ENCODE results near the gene APLF.

Gene APLF

DNA sequence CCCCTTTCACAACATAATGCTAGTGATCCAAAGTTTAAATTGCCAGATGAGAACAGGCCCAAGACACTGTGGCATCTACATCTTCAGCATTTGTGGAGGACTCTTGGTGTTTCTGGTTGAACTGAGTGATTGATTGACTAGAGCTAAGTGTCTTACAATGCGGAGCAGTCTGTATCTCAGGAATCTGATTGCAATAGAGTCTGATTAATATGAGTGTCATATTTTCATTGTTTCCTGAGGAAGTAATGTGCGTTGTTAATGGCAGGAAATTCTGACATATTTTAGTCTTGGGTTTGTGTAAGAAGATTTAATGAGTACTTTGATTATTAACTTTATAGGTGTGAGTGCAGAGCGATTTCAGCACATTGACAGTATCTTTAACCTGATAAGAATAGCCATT lies 94.0 kb downstream of the APLF start:
- no peak overlapping the region for H3K4me3 ChIP-seq (ENCODE audit: low read depth, low read length)
- H2BK12ac ChIP-seq (ENCODE audit: low read length): no peak overlapping the region
- H3K9ac ChIP-seq (ENCODE audit: low read length): no peak overlapping the region
- no peaks in the 10 kb centered on the region for H3K9me3 ChIP-seq (ENCODE audit: insufficient read depth, low read depth, low read length)
- H3K4me2 ChIP-seq (ENCODE audit: low read length): no peak overlapping the region
- no peak overlapping the region for H3K4ac ChIP-seq (ENCODE audit: low read depth, low read length)
- H3K18ac ChIP-seq (ENCODE audit: low read length): no peak overlapping the region
- no peaks in the 10 kb centered on the region for H3K36me3 ChIP-seq (ENCODE audit: control insufficient read depth in 1 of 2, insufficient read depth in 2 of 2, low read length in 2 of 2)
- H3K27me3 ChIP-seq (ENCODE audit: insufficient read depth, low read length): no peaks in the 10 kb centered on the region
- H4K91ac ChIP-seq (ENCODE audit: low read depth, low read length): no peak overlapping the region
- DNase-seq: no peak
- no peak overlapping the region for H2BK5ac ChIP-seq (ENCODE audit: low read depth, low read length, poor library complexity)
- H3K79me1 ChIP-seq (ENCODE audit: low read length): no peaks in the 10 kb centered on the region
- no peak overlapping the region for H3K14ac ChIP-seq (ENCODE audit: low read length)
- H4K8ac ChIP-seq (ENCODE audit: low read depth, low read length): no peak overlapping the region
- H3K79me2 ChIP-seq (ENCODE audit: control insufficient read depth, insufficient read depth, low read length, poor library complexity): no peaks in the 10 kb centered on the region
- no peak overlapping the region for H2AFZ ChIP-seq (ENCODE audit: insufficient read depth, low read length, poor library complexity)
- WGBS (ENCODE audit: extremely low coverage, insufficient coverage, insufficient read length): no CpG with 5 or more reads among the region's 3 CpGs
- H3K4me1 ChIP-seq (ENCODE audit: control insufficient read depth in 1 of 2, insufficient read depth in 2 of 2, low read length in 2 of 2): no peaks in the 10 kb centered on the region
- H2AK5ac ChIP-seq (ENCODE audit: low read length): no peak overlapping the region
- no peak overlapping the region for H3K23ac ChIP-seq (ENCODE audit: low read length)
- no peak overlapping the region for H2BK120ac ChIP-seq (ENCODE audit: insufficient read depth, low read length, poor library complexity)
- H3K27ac ChIP-seq (ENCODE audit: low read depth, low read length): no peak overlapping the region
- H4K12ac ChIP-seq (ENCODE audit: low read depth, low read length): no peak overlapping the region

DNA sequence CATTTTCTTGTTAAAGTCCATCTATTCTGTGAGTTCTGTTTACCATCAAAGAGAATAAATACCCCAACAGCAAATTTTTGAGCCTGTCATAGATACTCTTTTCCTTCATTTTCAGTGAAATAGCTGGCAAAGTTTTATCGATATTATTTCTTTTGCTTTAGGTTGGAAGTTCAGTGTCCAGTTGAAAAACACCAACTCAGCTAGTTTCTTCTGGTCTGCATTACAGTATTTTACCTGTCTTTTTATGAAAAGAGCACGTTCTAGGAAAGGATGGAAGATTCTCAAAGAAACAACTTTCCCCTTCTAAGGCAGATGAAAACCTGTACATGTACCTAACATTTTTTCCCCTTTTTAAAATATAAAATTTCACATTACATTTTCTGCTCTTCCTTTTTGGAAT lies 95.5 kb downstream of the APLF start:
- Histone ChIP-seq H3K9ac (ENCODE audit: low read length) (no peak overlapping the region), H2BK12ac (ENCODE audit: low read length) (no peak overlapping the region), H2AFZ (ENCODE audit: insufficient read depth, low read length, poor library complexity) (no peak overlapping the region), H3K27ac (ENCODE audit: low read depth, low read length) (no peak overlapping the region), H2BK120ac (ENCODE audit: insufficient read depth, low read length, poor library complexity) (no peak overlapping the region), H3K23ac (ENCODE audit: low read length) (no peak overlapping the region), H4K8ac (ENCODE audit: low read depth, low read length) (no peak overlapping the region), H3K79me2 (ENCODE audit: control insufficient read depth, insufficient read depth, low read length, poor library complexity) (no peaks in the 10 kb centered on the region), H3K27me3 (ENCODE audit: insufficient read depth, low read length) (no peaks in the 10 kb centered on the region), H2BK5ac (ENCODE audit: low read depth, low read length, poor library complexity) (no peak overlapping the region), H3K4ac (ENCODE audit: low read depth, low read length) (no peak overlapping the region), H3K18ac (ENCODE audit: low read length) (no peak overlapping the region), H3K4me1 (ENCODE audit: control insufficient read depth in 1 of 2, insufficient read depth in 2 of 2, low read length in 2 of 2) (no peaks in the 10 kb centered on the region), H3K14ac (ENCODE audit: low read length) (no peak overlapping the region), H4K12ac (ENCODE audit: low read depth, low read length) (no peak overlapping the region), H3K4me2 (ENCODE audit: low read length) (no peak overlapping the region), H3K4me3 (ENCODE audit: low read depth, low read length) (no peak overlapping the region), H3K79me1 (ENCODE audit: low read length) (no peaks in the 10 kb centered on the region), H4K91ac (ENCODE audit: low read depth, low read length) (no peak overlapping the region), H2AK5ac (ENCODE audit: low read length) (no peak overlapping the region), H3K9me3 (ENCODE audit: insufficient read depth, low read depth, low read length) (no peaks in the 10 kb centered on the region), H3K36me3 (ENCODE audit: control insufficient read depth in 1 of 2, insufficient read depth in 2 of 2, low read length in 2 of 2) (no peaks in the 10 kb centered on the region)
- WGBS (ENCODE audit: extremely low coverage, insufficient coverage, insufficient read length): no CpG with 5 or more reads among the region's 2 CpGs
- DNase-seq: no peak

GRCh38 chr2:68564426-68564825 lies 97.0 kb downstream of the APLF start:
- no peaks in the 10 kb centered on the region for H3K79me1 ChIP-seq (ENCODE audit: low read length)
- H2BK12ac ChIP-seq (ENCODE audit: low read length): no peak overlapping the region
- no peak overlapping the region for H2BK5ac ChIP-seq (ENCODE audit: low read depth, low read length, poor library complexity)
- H3K4me2 ChIP-seq (ENCODE audit: low read length): no peak overlapping the region
- no peak overlapping the region for H3K18ac ChIP-seq (ENCODE audit: low read length)
- no CpG with 5 or more reads among the region's 2 CpGs for WGBS (ENCODE audit: extremely low coverage, insufficient coverage, insufficient read length)
- H3K27me3 ChIP-seq (ENCODE audit: insufficient read depth, low read length): no peaks in the 10 kb centered on the region
- no peak overlapping the region for H2AK5ac ChIP-seq (ENCODE audit: low read length)
- H3K36me3 ChIP-seq (ENCODE audit: control insufficient read depth in 1 of 2, insufficient read depth in 2 of 2, low read length in 2 of 2): no peaks in the 10 kb centered on the region
- H3K9me3 ChIP-seq (ENCODE audit: insufficient read depth, low read depth, low read length): no peaks in the 10 kb centered on the region
- no peak overlapping the region for H2AFZ ChIP-seq (ENCODE audit: insufficient read depth, low read length, poor library complexity)
- H4K8ac ChIP-seq (ENCODE audit: low read depth, low read length): no peak overlapping the region
- no peak overlapping the region for H3K4ac ChIP-seq (ENCODE audit: low read depth, low read length)
- no peak for DNase-seq
- H3K4me1 ChIP-seq (ENCODE audit: control insufficient read depth in 1 of 2, insufficient read depth in 2 of 2, low read length in 2 of 2): no peaks in the 10 kb centered on the region
- no peak overlapping the region for H3K23ac ChIP-seq (ENCODE audit: low read length)
- no peak overlapping the region for H3K4me3 ChIP-seq (ENCODE audit: low read depth, low read length)
- no peak overlapping the region for H2BK120ac ChIP-seq (ENCODE audit: insufficient read depth, low read length, poor library complexity)
- no peak overlapping the region for H3K9ac ChIP-seq (ENCODE audit: low read length)
- H3K79me2 ChIP-seq (ENCODE audit: control insufficient read depth, insufficient read depth, low read length, poor library complexity): no peaks in the 10 kb centered on the region
- no peak overlapping the region for H4K12ac ChIP-seq (ENCODE audit: low read depth, low read length)
- H3K27ac ChIP-seq (ENCODE audit: low read depth, low read length): no peak overlapping the region
- H3K14ac ChIP-seq (ENCODE audit: low read length): no peak overlapping the region
- H4K91ac ChIP-seq (ENCODE audit: low read depth, low read length): no peak overlapping the region

DNA sequence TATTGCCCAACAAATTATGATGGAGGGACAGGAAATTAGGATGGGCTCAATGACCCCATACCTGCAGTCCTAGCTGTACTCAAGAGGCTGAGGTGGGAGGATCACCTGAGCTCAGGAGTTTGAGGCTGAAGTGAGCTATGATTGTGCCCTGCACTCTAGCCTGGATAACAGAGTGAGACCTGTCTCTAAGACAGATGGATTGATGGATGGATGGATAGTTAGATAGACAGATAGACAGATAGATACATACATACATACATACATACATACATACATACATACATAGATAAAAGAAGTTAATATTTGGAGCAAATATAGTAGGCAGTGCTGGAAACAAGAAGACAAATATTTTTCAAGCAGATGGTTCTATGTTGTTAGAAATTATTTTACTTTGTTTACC lies 97.9 kb downstream of the APLF start:
- no peaks in the 10 kb centered on the region for H3K79me1 ChIP-seq (ENCODE audit: low read length)
- no peak overlapping the region for H3K4me2 ChIP-seq (ENCODE audit: low read length)
- no peak overlapping the region for H2AK5ac ChIP-seq (ENCODE audit: low read length)
- no peak overlapping the region for H2BK5ac ChIP-seq (ENCODE audit: low read depth, low read length, poor library complexity)
- H2BK120ac ChIP-seq (ENCODE audit: insufficient read depth, low read length, poor library complexity): no peak overlapping the region
- H3K79me2 ChIP-seq (ENCODE audit: control insufficient read depth, insufficient read depth, low read length, poor library complexity): no peaks in the 10 kb centered on the region
- no peaks in the 10 kb centered on the region for H3K9me3 ChIP-seq (ENCODE audit: insufficient read depth, low read depth, low read length)
- H3K14ac ChIP-seq (ENCODE audit: low read length): no peak overlapping the region
- H3K9ac ChIP-seq (ENCODE audit: low read length): no peak overlapping the region
- H3K27me3 ChIP-seq (ENCODE audit: insufficient read depth, low read length): no peaks in the 10 kb centered on the region
- no peaks in the 10 kb centered on the region for H3K36me3 ChIP-seq (ENCODE audit: control insufficient read depth in 1 of 2, insufficient read depth in 2 of 2, low read length in 2 of 2)
- H4K91ac ChIP-seq (ENCODE audit: low read depth, low read length): no peak overlapping the region
- H2AFZ ChIP-seq (ENCODE audit: insufficient read depth, low read length, poor library complexity): no peak overlapping the region
- DNase-seq: peak in 1 of 2 donors; percentile 7
- H3K18ac ChIP-seq (ENCODE audit: low read length): no peak overlapping the region
- no peak overlapping the region for H4K8ac ChIP-seq (ENCODE audit: low read depth, low read length)
- H3K4me1 ChIP-seq (ENCODE audit: control insufficient read depth in 1 of 2, insufficient read depth in 2 of 2, low read length in 2 of 2): no peaks in the 10 kb centered on the region
- H3K27ac ChIP-seq (ENCODE audit: low read depth, low read length): no peak overlapping the region
- no peak overlapping the region for H3K4ac ChIP-seq (ENCODE audit: low read depth, low read length)
- H4K12ac ChIP-seq (ENCODE audit: low read depth, low read length): no peak overlapping the region
- no peak overlapping the region for H3K4me3 ChIP-seq (ENCODE audit: low read depth, low read length)
- H3K23ac ChIP-seq (ENCODE audit: low read length): no peak overlapping the region
- no peak overlapping the region for H2BK12ac ChIP-seq (ENCODE audit: low read length)

DNA sequence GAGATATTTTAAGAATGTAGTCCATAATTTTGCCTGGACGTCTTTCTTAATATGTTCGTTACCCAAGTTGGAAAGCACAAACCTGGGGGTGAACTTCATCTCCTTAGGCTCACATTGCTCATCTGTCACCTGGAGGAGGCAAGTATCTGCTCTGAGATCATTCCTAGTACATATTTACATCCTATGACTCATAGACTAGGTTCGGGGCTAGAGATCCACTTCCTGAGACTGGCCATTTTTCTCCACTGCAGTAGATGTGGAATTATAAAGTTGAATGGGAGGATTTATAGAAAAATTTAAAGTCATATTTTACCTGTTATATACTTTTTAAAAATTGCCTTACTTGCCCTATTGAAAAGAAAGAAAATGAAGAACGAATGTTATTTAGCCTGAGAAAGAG lies 98.5 kb downstream of the APLF start:
- WGBS (ENCODE audit: extremely low coverage, insufficient coverage, insufficient read length): no CpG with 5 or more reads among the region's 4 CpGs
- Histone ChIP-seq H3K79me1 (ENCODE audit: low read length) (no peaks in the 10 kb centered on the region), H3K79me2 (ENCODE audit: control insufficient read depth, insufficient read depth, low read length, poor library complexity) (no peaks in the 10 kb centered on the region), H3K9ac (ENCODE audit: low read length) (no peak overlapping the region), H3K23ac (ENCODE audit: low read length) (no peak overlapping the region), H3K4me2 (ENCODE audit: low read length) (no peak overlapping the region), H3K18ac (ENCODE audit: low read length) (no peak overlapping the region), H4K91ac (ENCODE audit: low read depth, low read length) (no peak overlapping the region), H3K27me3 (ENCODE audit: insufficient read depth, low read length) (no peaks in the 10 kb centered on the region), H4K12ac (ENCODE audit: low read depth, low read length) (no peak overlapping the region), H2AK5ac (ENCODE audit: low read length) (no peak overlapping the region), H3K4me3 (ENCODE audit: low read depth, low read length) (no peak overlapping the region), H3K4ac (ENCODE audit: low read depth, low read length) (no peak overlapping the region), H3K9me3 (ENCODE audit: insufficient read depth, low read depth, low read length) (no peaks in the 10 kb centered on the region), H3K14ac (ENCODE audit: low read length) (no peak overlapping the region), H2BK5ac (ENCODE audit: low read depth, low read length, poor library complexity) (no peak overlapping the region), H3K4me1 (ENCODE audit: control insufficient read depth in 1 of 2, insufficient read depth in 2 of 2, low read length in 2 of 2) (no peaks in the 10 kb centered on the region), H3K36me3 (ENCODE audit: control insufficient read depth in 1 of 2, insufficient read depth in 2 of 2, low read length in 2 of 2) (no peaks in the 10 kb centered on the region), H2AFZ (ENCODE audit: insufficient read depth, low read length, poor library complexity) (no peak overlapping the region), H4K8ac (ENCODE audit: low read depth, low read length) (no peak overlapping the region), H2BK12ac (ENCODE audit: low read length) (no peak overlapping the region), H3K27ac (ENCODE audit: low read depth, low read length) (no peak overlapping the region), H2BK120ac (ENCODE audit: insufficient read depth, low read length, poor library complexity) (no peak overlapping the region)
- peak; percentile 27 to 68 for DNase-seq

Measured in trophoblast cell (in vitro differentiated cells and primary cell).